CD4-positive, CD25-positive, alpha-beta regulatory T cell (primary cell): ENCODE measurements around the gene PSD. TPM values are rescaled to one million over a fixed set of nuclear protein-coding genes. Genes with fewer than 3 reads are reported as not detected.
"Not testable (repeated sequence)": the region's sequence is repeated elsewhere in the genome, so short reads cannot be mapped to it uniquely, and the experiment has no call there.

Experiments
- ATAC-seq, 2 donors: fragments of 150-1000 bp; cut with Tn5 transposase; one replicate each; pipeline ENCODE4 v1.10.0; 2021; ENCODE audit warnings: low read depth in 2 of 2, moderate number of reproducible peaks in 2 of 2, moderate library complexity in 1 of 2
- DNase-seq, 3 donors: peaks; one replicate each; pipeline versions ENCODE4 v3.0.0 to v3.0.0-alpha.2; 2012 to 2022; ENCODE audit warnings: mixed read lengths in 1 of 3
- H3K27ac ChIP-seq: one replicate; pipeline ENCODE4 v1.7.0; 2013; ENCODE audit warnings: mild to moderate bottlenecking, low read length; ENCODE audit not compliant: insufficient read depth, poor library complexity, severe bottlenecking
- H3K27me3 ChIP-seq: one replicate; pipeline ENCODE4 v1.7.0; 2013; ENCODE audit warnings: low read length; ENCODE audit not compliant: control insufficient read depth, insufficient read depth
- H3K36me3 ChIP-seq: one replicate; pipeline ENCODE4 v1.7.0; 2013; ENCODE audit warnings: mild to moderate bottlenecking, low read length, moderate library complexity; ENCODE audit not compliant: control insufficient read depth, insufficient read depth
- H3K4me1 ChIP-seq: 2 replicates; pipeline ENCODE4 v1.7.0; 2013; ENCODE audit warnings: mild to moderate bottlenecking, low read length; ENCODE audit not compliant: insufficient read depth, control insufficient read depth, poor library complexity, severe bottlenecking
- H3K4me3 ChIP-seq: one replicate; pipeline ENCODE4 v1.7.0; 2013; ENCODE audit warnings: low read depth, mild to moderate bottlenecking, low read length, moderate library complexity
- H3K9me3 ChIP-seq, 2 experiments: 1 replicate in 1 of 2; 2 replicates in 1 of 2; pipeline ENCODE4 v1.7.0; 2013; ENCODE audit warnings: low read length in 2 of 2, mild to moderate bottlenecking in 1 of 2, moderate library complexity in 1 of 2; ENCODE audit not compliant: control insufficient read depth in 2 of 2
- H3K27ac Mint-ChIP-seq, 3 donors: one replicate each; pipeline ENCODE4 v1.8.0; 2020 to 2022; ENCODE audit warnings: mild to moderate bottlenecking in 3 of 3, mixed read lengths in 3 of 3, moderate library complexity in 2 of 3
- H3K27me3 Mint-ChIP-seq: one replicate; pipeline ENCODE4 v1.8.0; 2022; ENCODE audit warnings: mild to moderate bottlenecking, mixed read lengths
- H3K36me3 Mint-ChIP-seq: one replicate; pipeline ENCODE4 v1.8.0; 2020; ENCODE audit warnings: mixed read lengths
- H3K4me1 Mint-ChIP-seq, 4 donors: one replicate each; pipeline ENCODE4 v1.8.0; 2020 to 2022; ENCODE audit warnings: mixed read lengths in 4 of 4, mild to moderate bottlenecking in 1 of 4
- H3K4me3 Mint-ChIP-seq, 4 donors: one replicate each; pipeline ENCODE4 v1.8.0; 2020 to 2022; ENCODE audit warnings: mild to moderate bottlenecking in 4 of 4, mixed read lengths in 4 of 4, moderate library complexity in 3 of 4
- H3K9me3 Mint-ChIP-seq, 7 donors: one replicate each; pipeline ENCODE4 v1.8.0; 2020 to 2022; ENCODE audit warnings: mixed read lengths in 7 of 7, mild to moderate bottlenecking in 3 of 7, moderate library complexity in 2 of 7
- polyA plus RNA-seq, 4 donors: library from polyadenylated mRNA; unstranded; fragments of 300-500 nt; fragmentation: Illumina TruSeq; gene quantifications; one replicate each; pipeline ENCODE4 v1.2.3, GENCODE V29; 2021
- total RNA-seq: library from RNA; stranded (reverse); gene quantifications from one replicate; pipeline ENCODE4 v1.2.3, GENCODE V29; 2022

Gene PSD
- total and polyA plus RNA-seq, 5 donors from 2014 or later: 1.4 to 2.9 (median 2.2) TPM

DNA sequence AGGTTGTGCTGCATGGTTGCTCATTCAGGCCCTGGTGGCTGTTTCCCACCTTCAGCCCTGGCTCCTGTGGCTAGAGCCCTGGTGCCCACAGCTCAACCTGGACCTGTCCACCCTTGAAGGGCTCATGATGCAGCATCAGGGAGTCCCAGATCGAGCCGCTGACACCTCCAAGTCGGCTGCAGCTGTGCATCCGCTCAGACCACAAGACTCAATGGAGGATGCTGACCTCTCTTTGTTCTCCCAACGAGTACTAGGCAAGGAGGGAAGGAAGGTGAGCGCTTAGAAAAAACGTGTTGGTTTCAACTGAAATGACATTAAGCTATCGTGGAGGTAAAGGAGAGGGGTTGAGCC lies 42.2 kb upstream of the PSD start:
- ATAC-seq: no peak
- peaks cover 12 to 31% (median 20%) of the 10 kb centered on the region in 4 donors for H3K4me1 Mint-ChIP-seq

DNA sequence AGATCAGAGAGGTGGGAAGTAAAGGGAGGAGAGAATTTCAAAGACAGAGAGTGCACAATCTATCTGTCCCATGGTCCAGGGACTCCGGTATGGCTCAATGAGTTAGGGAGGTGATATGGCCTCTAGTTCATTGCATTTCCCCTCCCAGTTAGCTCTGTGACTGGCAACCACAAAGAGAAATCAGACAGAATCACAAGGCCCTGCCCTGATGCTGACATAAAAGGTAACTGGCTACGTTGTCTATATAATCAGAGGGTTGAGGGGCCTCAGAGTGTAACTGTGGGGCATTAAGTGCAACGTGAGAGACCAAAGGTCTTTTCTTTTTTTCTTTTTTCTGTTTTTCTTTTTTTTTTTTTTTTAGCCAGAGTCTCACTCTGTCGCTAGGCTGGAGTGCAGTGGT lies 40.1 kb upstream of the PSD start:
- peaks cover 7% of the 10 kb centered on the region for H3K27me3 Mint-ChIP-seq
- no peak overlapping the region for H3K4me3 ChIP-seq
- peaks cover 15% of the 10 kb centered on the region for H3K4me1 ChIP-seq
- no peaks in the 10 kb centered on the region for H3K27me3 ChIP-seq
- no peaks in the 10 kb centered on the region for H3K9me3 ChIP-seq
- no peak overlapping the region for H3K27ac Mint-ChIP-seq
- H3K36me3 ChIP-seq: peaks cover 8% of the 10 kb centered on the region
- ATAC-seq: no peak
- no peak for DNase-seq
- peaks cover 12 to 30% (median 22%) of the 10 kb centered on the region in 4 donors for H3K4me1 Mint-ChIP-seq
- H3K36me3 Mint-ChIP-seq: peaks cover 3% of the 10 kb centered on the region
- H3K27ac ChIP-seq: no peak overlapping the region
- H3K9me3 Mint-ChIP-seq: no peaks in the 10 kb centered on the region
- no peak overlapping the region for H3K4me3 Mint-ChIP-seq

More for the DNA sequence above, 42.2 kb upstream of the PSD start:
- H3K36me3 Mint-ChIP-seq: peaks cover 1% of the 10 kb centered on the region
- no peak for DNase-seq
- Histone ChIP-seq H3K27me3 (no peaks in the 10 kb centered on the region), H3K4me3 (peak overlapping the region; percentile 87), H3K27ac (no peak overlapping the region), H3K9me3 (no peaks in the 10 kb centered on the region), H3K4me1 (peaks cover 15% of the 10 kb centered on the region), H3K36me3 (peaks cover 8% of the 10 kb centered on the region)
- peak overlapping the region; percentile 56 to 86 (median 83) for H3K27ac Mint-ChIP-seq
- H3K9me3 Mint-ChIP-seq: no peaks in the 10 kb centered on the region
- peaks cover 6% of the 10 kb centered on the region for H3K27me3 Mint-ChIP-seq
- peak overlapping the region; percentile 80 to 95 (median 90) for H3K4me3 Mint-ChIP-seq

DNA sequence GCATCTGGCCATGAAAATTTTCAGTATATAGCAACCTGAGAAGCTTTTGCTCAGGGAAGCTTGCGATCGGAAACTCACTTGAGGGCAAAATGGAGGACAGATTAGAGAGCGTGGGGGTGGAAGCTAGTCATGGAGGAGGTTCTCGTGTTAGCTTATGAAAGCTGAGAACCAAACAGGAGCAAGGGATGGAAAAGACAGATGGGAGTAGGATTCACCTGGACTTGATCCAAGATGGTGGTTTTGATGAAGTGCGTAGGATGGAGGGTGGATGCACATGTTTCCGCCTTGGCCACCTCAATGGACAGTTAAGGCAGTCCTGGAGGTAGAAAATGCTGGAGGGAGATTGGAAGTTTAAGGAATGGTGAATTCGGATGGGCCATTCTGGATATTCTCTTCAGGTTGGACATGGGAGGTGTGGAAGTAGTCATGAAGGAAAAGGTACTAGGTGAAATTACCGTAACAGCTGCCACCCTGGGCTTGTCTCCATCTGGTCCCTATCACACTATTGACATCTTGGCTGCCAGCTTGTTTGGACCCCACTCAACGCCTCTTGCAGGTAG lies 39.1 kb upstream of the PSD start:
- peaks cover 16% of the 10 kb centered on the region for H3K4me1 ChIP-seq
- Mint-ChIP-seq H3K4me1 (peaks cover 8 to 30% (median 25%) of the 10 kb centered on the region in 4 donors), H3K36me3 (peaks cover 7% of the 10 kb centered on the region), H3K4me3 (peak overlapping the region in 1 of 4 donors; percentile 13), H3K27ac (peak overlapping the region in 2 of 3 donors; percentile 65 to 91), H3K27me3 (peaks cover 4% of the 10 kb centered on the region), H3K9me3 (no peaks in the 10 kb centered on the region)
- no peak for DNase-seq
- H3K4me3 ChIP-seq: no peak overlapping the region
- H3K36me3 ChIP-seq: peaks cover 8% of the 10 kb centered on the region
- H3K9me3 ChIP-seq: no peaks in the 10 kb centered on the region
- no peak for ATAC-seq
- no peaks in the 10 kb centered on the region for H3K27me3 ChIP-seq
- no peak overlapping the region for H3K27ac ChIP-seq

DNA sequence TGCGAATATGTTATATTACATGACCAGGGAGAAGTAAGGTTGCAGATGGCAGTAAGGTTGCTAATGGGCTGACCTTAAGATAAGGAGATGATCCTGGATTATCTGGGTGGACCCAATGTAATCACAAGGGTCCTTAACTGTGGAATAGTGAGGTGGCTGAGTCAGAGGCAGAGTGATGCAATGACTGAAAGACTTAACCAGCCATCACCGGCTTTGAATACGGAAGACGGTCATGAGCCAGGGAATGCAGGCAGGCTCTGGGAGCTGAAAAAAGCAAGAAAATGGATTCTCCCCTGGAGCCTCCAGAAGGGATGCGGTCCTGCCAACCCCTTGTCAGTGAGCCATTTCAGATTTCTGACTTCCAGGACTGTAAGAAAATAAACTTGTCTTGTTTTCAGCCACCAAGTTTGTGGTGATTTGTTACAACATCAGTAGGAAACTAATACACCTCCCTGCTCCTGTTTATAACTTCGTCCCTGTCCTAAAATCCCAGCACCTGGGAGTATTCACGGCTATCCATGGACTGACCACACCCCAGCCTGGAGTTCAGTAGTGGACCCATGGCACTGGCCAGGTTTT lies 37.4 kb upstream of the PSD start:
- H3K27ac ChIP-seq: no peak overlapping the region
- Mint-ChIP-seq H3K36me3 (peaks cover 7% of the 10 kb centered on the region), H3K4me3 (peak overlapping the region in 1 of 4 donors; percentile 40), H3K27ac (peak overlapping the region in 1 of 3 donors; percentile 68), H3K27me3 (peaks cover 4% of the 10 kb centered on the region), H3K9me3 (no peaks in the 10 kb centered on the region), H3K4me1 (peaks cover 4 to 24% (median 17%) of the 10 kb centered on the region in 4 donors)
- no peaks in the 10 kb centered on the region for H3K27me3 ChIP-seq
- ATAC-seq: no peak
- H3K36me3 ChIP-seq: peaks cover 8% of the 10 kb centered on the region
- H3K9me3 ChIP-seq: no peaks in the 10 kb centered on the region
- H3K4me1 ChIP-seq: peaks cover 19% of the 10 kb centered on the region
- DNase-seq: no peak
- H3K4me3 ChIP-seq: no peak overlapping the region

DNA sequence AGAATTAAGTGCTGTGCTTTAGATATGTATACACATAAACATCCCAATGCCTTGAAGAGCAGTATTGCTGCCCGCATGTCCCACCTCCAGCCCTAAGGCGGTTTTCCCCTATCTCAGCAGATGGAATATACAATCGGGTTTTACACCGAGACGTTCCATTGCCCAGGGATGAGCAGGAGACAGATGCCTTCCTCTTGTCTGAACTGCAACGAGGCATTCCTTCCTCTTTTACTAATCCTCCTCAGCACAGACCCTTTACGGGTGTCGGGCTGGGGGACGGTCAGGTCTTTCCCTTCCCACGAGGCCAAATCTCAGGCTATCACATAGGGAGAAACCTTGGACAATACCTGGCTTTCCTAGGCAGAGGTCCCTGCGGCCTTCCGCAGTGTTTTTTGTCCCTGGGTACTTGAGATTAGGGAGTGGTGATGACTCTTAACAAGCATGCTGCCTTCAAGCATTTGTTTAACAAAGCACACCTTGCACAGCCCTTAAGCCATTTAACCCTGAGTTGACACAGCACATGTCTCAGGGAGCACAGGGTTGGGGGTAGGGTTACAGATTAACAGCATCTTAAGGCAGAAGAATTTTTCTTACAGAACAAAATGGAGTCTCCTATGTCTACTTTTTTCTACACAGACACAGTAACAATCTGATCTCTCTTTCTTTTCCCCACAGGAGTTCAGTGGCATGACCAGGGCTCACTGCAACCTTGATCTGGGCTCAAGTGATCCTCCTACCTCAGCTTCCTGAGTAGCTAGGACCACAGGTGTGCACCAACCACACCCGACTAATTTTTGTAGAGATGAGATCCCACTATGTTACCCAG lies 36.3 kb upstream of the PSD start:
- Mint-ChIP-seq H3K4me1 (peaks cover 4 to 23% (median 13%) of the 10 kb centered on the region in 4 donors), H3K4me3 (peak overlapping the region in 2 of 4 donors; percentile 15 to 56), H3K27ac (peak overlapping the region in 1 of 3 donors; percentile 20)
- H3K27ac ChIP-seq, H3K9me3 Mint-ChIP-seq, H3K27me3 Mint-ChIP-seq, H3K36me3 Mint-ChIP-seq, H3K4me3 ChIP-seq, H3K9me3 ChIP-seq, ATAC-seq, DNase-seq, H3K36me3 ChIP-seq, H3K27me3 ChIP-seq: not testable (repeated sequence)
- peaks cover 19% of the 10 kb centered on the region for H3K4me1 ChIP-seq

DNA sequence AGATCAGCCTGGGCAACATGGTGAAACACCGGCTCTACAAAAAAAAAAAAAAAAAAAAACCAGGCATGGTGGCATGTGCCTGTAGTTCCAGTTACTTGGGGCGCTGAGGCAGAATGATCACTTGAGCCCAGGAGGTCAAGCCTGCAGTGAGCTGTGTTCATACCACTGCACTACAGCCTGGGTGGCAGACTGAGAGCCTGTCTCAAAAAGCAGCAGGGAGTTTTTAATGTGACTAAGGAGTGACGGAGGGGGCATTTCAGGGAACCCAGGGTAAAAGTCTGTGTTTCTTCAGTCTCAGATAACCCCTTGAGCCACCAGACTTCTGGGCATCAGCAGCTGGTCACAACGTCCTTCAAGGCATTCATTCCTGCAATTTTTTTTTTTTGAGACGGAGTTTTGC lies 34.9 kb upstream of the PSD start:
- H3K27me3 Mint-ChIP-seq: peaks cover 4% of the 10 kb centered on the region
- DNase-seq (no peak), ATAC-seq (no peak)
- H3K4me1 Mint-ChIP-seq: peaks cover 9 to 29% (median 19%) of the 10 kb centered on the region in 4 donors
- peaks cover 27% of the 10 kb centered on the region for H3K4me1 ChIP-seq
- H3K36me3 Mint-ChIP-seq: peaks cover 7% of the 10 kb centered on the region
- H3K27ac Mint-ChIP-seq: no peak overlapping the region
- no peaks in the 10 kb centered on the region for H3K27me3 ChIP-seq
- no peak overlapping the region for H3K4me3 ChIP-seq
- H3K27ac ChIP-seq: no peak overlapping the region
- H3K4me3 Mint-ChIP-seq: peak overlapping the region in 1 of 4 donors; percentile 96
- H3K9me3 Mint-ChIP-seq: peaks cover 0 to 1% (median 0%) of the 10 kb centered on the region in 7 donors
- peaks cover 8% of the 10 kb centered on the region for H3K36me3 ChIP-seq
- H3K9me3 ChIP-seq: no peaks in the 10 kb centered on the region

DNA sequence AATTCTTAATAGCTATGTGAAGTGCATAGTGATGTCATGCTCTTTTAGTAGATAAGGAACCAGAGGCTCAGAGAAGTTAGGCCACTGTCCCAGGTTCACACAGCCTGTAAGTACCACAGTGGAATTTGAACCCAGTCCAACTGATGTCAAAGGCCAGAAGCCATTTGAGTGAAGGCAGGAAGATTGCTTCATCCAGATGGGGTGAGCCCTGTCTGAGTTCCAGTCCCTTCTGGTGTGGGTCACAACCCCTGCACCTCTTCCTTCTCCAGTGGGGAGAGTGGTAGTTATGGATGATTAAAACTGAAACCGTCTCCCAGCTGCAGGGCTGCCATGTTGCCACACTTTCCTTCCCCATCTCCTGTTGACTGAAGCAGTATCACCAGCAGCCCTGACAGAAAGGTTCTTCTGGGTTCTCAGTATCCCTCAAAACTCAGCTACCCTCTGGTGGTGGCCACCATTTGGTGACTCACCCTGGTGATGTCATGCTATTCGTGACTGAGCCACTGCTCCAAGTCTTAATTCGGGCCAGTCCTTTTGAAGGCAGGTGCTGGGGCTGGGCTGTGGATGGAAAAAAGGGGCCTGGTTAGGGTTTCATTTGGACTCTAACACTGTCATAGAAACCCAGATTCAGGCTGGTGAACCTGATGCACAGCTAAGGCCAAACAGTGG lies 34.2 kb upstream of the PSD start:
- no peak overlapping the region for H3K4me3 ChIP-seq
- Mint-ChIP-seq H3K4me1 (peaks cover 9 to 29% (median 19%) of the 10 kb centered on the region in 4 donors), H3K27ac (peak overlapping the region in 2 of 3 donors; percentile 71 to 91), H3K27me3 (peaks cover 4% of the 10 kb centered on the region), H3K36me3 (peaks cover 7% of the 10 kb centered on the region), H3K4me3 (peak overlapping the region; percentile 64 to 96 (median 80)), H3K9me3 (peaks cover 0 to 1% (median 0%) of the 10 kb centered on the region in 7 donors)
- H3K9me3 ChIP-seq: no peaks in the 10 kb centered on the region
- no peaks in the 10 kb centered on the region for H3K27me3 ChIP-seq
- ATAC-seq: no peak
- DNase-seq: peak in 1 of 3 donors; percentile 58
- H3K4me1 ChIP-seq: peaks cover 27% of the 10 kb centered on the region
- peaks cover 8% of the 10 kb centered on the region for H3K36me3 ChIP-seq
- peak overlapping the region; percentile 23 for H3K27ac ChIP-seq
